ENCODE data around the gene KLK3. TPM values are rescaled to one million over a fixed set of nuclear protein-coding genes. Genes with fewer than 3 reads are reported as not detected.

KLK3 gene
- total RNA-seq, 1 experiment from 2014 or later: not detected

- no peak for DNase-seq (ENCODE audit: low read depth)
Measured at GRCh38 chr19:50898018-50898417, 43.3 kb downstream of the KLK3 start.

GRCh38 chr19:50899569-50899968, 44.9 kb downstream of the KLK3 start:
- DNase-seq (ENCODE audit: low read depth): no peak

GRCh38 chr19:50902640-50903039, 47.9 kb downstream of the KLK3 start:
- no peak for DNase-seq (ENCODE audit: low read depth)

- DNase-seq (ENCODE audit: low read depth): peak; percentile 58
Measured at GRCh38 chr19:50906217-50906616, 51.5 kb downstream of the KLK3 start.

GRCh38 chr19:50908336-50908735, 53.6 kb downstream of the KLK3 start:
- DNase-seq (ENCODE audit: low read depth): no peak

- peak; percentile 94 for DNase-seq (ENCODE audit: low read depth)
Measured at GRCh38 chr19:50909240-50910070, 54.7 kb downstream of the KLK3 start.

Other genes starting within 250 kb of the KLK3 start
- 0.36 and 1.4 TPM in 2 replicates for gene SYT3, start 215.0 kb upstream of the KLK3 start, total RNA-seq (2014; rRNA removed; shearing (Covaris generic))
- 9.2 TPM in 1 of 2 replicates, not detected in the other for gene C19orf81, start 205.5 kb upstream of the KLK3 start, total RNA-seq (2014; rRNA removed; shearing (Covaris generic))
- 0.17 and 2.4 TPM in 2 replicates for gene SHANK1, start 135.1 kb upstream of the KLK3 start, total RNA-seq (2014; rRNA removed; shearing (Covaris generic))
- 47.6 and 56.9 TPM in 2 replicates for gene CLEC11A, start 131.6 kb upstream of the KLK3 start, total RNA-seq (2014; rRNA removed; shearing (Covaris generic))
- gene GPR32, start 84.5 kb upstream of the KLK3 start, total RNA-seq (2014; rRNA removed; shearing (Covaris generic)): not detected in 2 replicates
- gene ACP4, start 64.5 kb upstream of the KLK3 start, total RNA-seq (2014; rRNA removed; shearing (Covaris generic)): not detected in 2 replicates
- gene KLK1, start 31.1 kb upstream of the KLK3 start, total RNA-seq (2014; rRNA removed; shearing (Covaris generic)): not detected in 2 replicates
- 1.0 TPM in 1 of 2 replicates, not detected in the other for gene KLK15, start 21.3 kb upstream of the KLK3 start, total RNA-seq (2014; rRNA removed; shearing (Covaris generic))
- gene KLK2, start 18.5 kb downstream of the KLK3 start, total RNA-seq (2014; rRNA removed; shearing (Covaris generic)): 0.06 and 0.48 TPM in 2 replicates
- gene KLK4, start 56.5 kb downstream of the KLK3 start, total RNA-seq (2014; rRNA removed; shearing (Covaris generic)): not detected in 2 replicates
- not detected in 2 replicates for gene KLK5, start 98.1 kb downstream of the KLK3 start, total RNA-seq (2014; rRNA removed; shearing (Covaris generic))
- not detected in 2 replicates for gene KLK6, start 114.7 kb downstream of the KLK3 start, total RNA-seq (2014; rRNA removed; shearing (Covaris generic))
- gene KLK7, start 129.0 kb downstream of the KLK3 start, total RNA-seq (2014; rRNA removed; shearing (Covaris generic)): not detected in 2 replicates
- not detected in 2 replicates for gene KLK8, start 146.7 kb downstream of the KLK3 start, total RNA-seq (2014; rRNA removed; shearing (Covaris generic))
- 0.63 TPM in 1 of 2 replicates, not detected in the other for gene KLK10, start 164.8 kb downstream of the KLK3 start, total RNA-seq (2014; rRNA removed; shearing (Covaris generic))
- not detected in 2 replicates for gene KLK11, start 171.7 kb downstream of the KLK3 start, total RNA-seq (2014; rRNA removed; shearing (Covaris generic))
- gene KLK12, start 180.1 kb downstream of the KLK3 start, total RNA-seq (2014; rRNA removed; shearing (Covaris generic)): not detected in 2 replicates
- not detected in 2 replicates for gene KLK13, start 210.2 kb downstream of the KLK3 start, total RNA-seq (2014; rRNA removed; shearing (Covaris generic))
- not detected in 2 replicates for gene KLK14, start 228.0 kb downstream of the KLK3 start, total RNA-seq (2014; rRNA removed; shearing (Covaris generic))

Measured in Daoy (cell line).